Natural killer cell treated with Interleukin-12 subunit alpha and Interleukin-12 subunit beta and Interleukin-15 and Interleukin-18, amount 100 ng/mL, for 72 hours (primary cell): ENCODE data around the gene HAUS1. TPM values are rescaled to one million over a fixed set of nuclear protein-coding genes. Genes with fewer than 3 reads are reported as not detected.

Experiments
- ATAC-seq, 2 donors: fragments of 150-1000 bp; cut with Tn5 transposase in 1 of 2; sonication (Bioruptor Pico), chemical (Tn5 transposase) in 1 of 2; 2 replicates each; pipeline ENCODE4 v1.10.0; 2021
- DNase-seq: peaks from one replicate; pipeline ENCODE4 v3.0.0; 2022; ENCODE audit warnings: low spot score
- H3K27ac Mint-ChIP-seq, 2 donors: 1 replicate in 1 of 2; 2 replicates in 1 of 2; pipeline ENCODE4 v1.8.0; 2022; ENCODE audit warnings: mixed read lengths in 2 of 2, mild to moderate bottlenecking in 1 of 2, moderate library complexity in 1 of 2
- H3K27me3 Mint-ChIP-seq, 2 donors: 1 replicate in 1 of 2; 2 replicates in 1 of 2; pipeline ENCODE4 v1.8.0; 2022; ENCODE audit warnings: mixed read lengths in 2 of 2
- H3K36me3 Mint-ChIP-seq: one replicate; pipeline ENCODE4 v1.8.0; 2022; ENCODE audit warnings: mixed read lengths
- H3K4me1 Mint-ChIP-seq, 2 donors: 1 replicate in 1 of 2; 2 replicates in 1 of 2; pipeline ENCODE4 v1.8.0; 2022; ENCODE audit warnings: low read depth in 2 of 2, mixed read lengths in 2 of 2, mild to moderate bottlenecking in 1 of 2
- H3K4me3 Mint-ChIP-seq: one replicate; pipeline ENCODE4 v1.8.0; 2022; ENCODE audit warnings: mixed read lengths
- H3K9me3 Mint-ChIP-seq: 2 replicates; pipeline ENCODE4 v1.8.0; 2022; ENCODE audit warnings: mixed read lengths
- total RNA-seq, 2 donors: library from RNA; stranded (reverse); gene quantifications; one replicate each; pipeline ENCODE4 v1.2.3, GENCODE V29; 2022

HAUS1 gene
- total RNA-seq, 2 donors from 2014 or later, result 32.7 to 42.3 TPM

DNA sequence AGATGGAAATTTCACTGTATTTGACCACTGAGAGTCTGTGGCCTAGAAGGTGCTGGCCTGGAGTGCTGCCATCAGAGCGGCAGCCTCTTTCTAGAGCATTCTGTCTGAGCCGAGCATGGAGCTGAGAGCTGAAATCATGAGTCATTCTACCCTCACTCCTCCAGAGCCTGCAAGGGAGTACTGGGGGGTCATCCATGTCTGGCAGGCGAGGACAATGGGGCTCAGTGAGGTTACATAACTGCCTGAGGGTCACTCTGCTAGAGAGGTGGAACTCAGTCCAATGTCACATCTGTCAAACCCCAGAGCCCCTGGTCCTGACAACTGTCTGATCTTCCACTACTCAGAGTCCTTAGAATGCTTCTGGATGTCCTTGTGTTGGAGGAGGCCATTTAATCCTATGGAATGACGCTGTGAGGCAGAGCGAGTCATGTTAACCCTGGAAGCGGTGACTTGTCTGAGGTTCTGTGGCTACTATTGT is 65.3 kb downstream of the HAUS1 start:
- peaks cover 6 to 7% of the 10 kb centered on the region in 2 donors for H3K4me1 Mint-ChIP-seq
- no peak for ATAC-seq

DNA sequence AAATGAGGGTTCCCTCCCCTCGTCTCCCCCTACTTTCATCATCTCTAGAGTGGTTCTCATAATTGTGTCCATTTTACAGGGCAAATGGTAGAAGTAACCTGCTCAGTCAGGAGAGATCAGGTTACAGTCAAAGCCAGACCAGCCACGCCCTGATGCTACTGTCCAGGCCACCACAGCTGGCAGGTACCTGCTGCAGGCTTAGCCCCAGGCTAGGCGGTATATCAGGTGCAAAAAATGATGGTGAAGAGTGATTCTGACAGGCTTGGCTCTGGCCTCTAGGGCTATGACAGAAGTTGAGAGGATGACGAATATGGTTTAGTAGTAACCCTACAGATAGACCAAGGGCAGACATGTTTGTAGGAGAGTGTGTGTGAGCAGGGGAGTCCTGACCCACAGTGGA is 67.1 kb downstream of the HAUS1 start:
- no peak for DNase-seq
- ATAC-seq, result no peak
- peaks cover 18 to 20% of the 10 kb centered on the region in 2 donors for H3K4me1 Mint-ChIP-seq
- no peaks in the 10 kb centered on the region for H3K36me3 Mint-ChIP-seq
- H3K4me3 Mint-ChIP-seq, result no peak overlapping the region
- H3K9me3 Mint-ChIP-seq, result no peaks in the 10 kb centered on the region
- H3K27ac Mint-ChIP-seq, result no peak overlapping the region
- no peaks in the 10 kb centered on the region for H3K27me3 Mint-ChIP-seq

More for the DNA sequence above, 65.3 kb downstream of the HAUS1 start:
- H3K27me3 Mint-ChIP-seq, result no peaks in the 10 kb centered on the region
- H3K9me3 Mint-ChIP-seq, result no peaks in the 10 kb centered on the region
- no peaks in the 10 kb centered on the region for H3K36me3 Mint-ChIP-seq
- no peak overlapping the region for H3K27ac Mint-ChIP-seq
- H3K4me3 Mint-ChIP-seq, result no peak overlapping the region
- DNase-seq, result no peak

DNA sequence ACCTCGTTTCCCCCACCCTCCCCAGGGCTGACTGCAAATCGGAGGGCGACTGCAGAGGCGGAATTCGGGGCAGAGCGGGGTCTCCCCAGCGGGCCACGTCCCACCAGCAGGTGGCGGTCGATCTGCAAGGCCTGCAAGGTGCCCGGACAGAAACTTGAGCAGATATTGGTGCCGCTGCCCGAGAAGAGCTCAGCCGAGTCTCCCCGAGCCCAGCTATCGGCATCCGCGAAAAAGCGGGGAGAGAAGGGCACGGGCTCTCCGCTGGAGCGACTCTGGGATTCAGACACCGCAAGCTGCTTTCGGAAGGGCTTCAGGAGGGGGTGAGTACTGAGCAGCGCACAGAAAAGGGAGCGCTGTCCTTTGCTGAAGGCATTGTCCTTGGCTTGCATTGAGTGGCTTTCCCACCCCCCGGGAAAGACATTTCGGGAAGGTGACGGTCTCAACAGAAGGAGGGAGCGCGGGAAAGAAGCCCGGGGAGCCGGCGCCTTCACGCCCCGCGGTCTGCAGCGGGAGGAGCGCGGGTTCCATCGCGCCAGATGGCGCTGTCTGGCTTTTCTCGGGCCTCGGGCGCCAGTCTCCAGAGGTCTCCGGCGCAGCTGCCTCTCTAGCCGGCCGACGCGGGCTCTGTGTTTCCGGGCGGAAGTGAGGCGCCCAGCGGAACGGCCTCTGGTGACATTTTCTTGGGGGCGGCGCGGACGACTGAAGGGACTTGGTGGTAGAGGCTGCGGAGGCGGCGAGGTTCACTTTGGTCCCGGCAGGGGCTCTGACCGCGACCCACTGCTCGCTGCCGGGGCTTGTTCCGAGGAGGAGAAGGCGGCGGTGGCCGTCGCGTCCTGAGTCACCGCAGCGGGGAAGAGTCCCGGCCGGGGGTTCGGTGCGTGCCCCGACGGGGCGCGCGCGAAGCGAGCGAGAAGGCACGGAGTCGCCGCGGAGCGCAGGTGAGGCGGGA is 69.5 kb downstream of the HAUS1 start:
- ATAC-seq (peak; percentile 95 to 97), DNase-seq (peak; percentile 95)
- peak overlapping the region; percentile 100 for H3K4me3 Mint-ChIP-seq
- no peaks in the 10 kb centered on the region for H3K27me3 Mint-ChIP-seq
- H3K9me3 Mint-ChIP-seq, result no peaks in the 10 kb centered on the region
- no peaks in the 10 kb centered on the region for H3K36me3 Mint-ChIP-seq
- peak overlapping the region; percentile 97 to 98 for H3K27ac Mint-ChIP-seq
- H3K4me1 Mint-ChIP-seq, result peaks cover 18 to 20% of the 10 kb centered on the region in 2 donors

DNA sequence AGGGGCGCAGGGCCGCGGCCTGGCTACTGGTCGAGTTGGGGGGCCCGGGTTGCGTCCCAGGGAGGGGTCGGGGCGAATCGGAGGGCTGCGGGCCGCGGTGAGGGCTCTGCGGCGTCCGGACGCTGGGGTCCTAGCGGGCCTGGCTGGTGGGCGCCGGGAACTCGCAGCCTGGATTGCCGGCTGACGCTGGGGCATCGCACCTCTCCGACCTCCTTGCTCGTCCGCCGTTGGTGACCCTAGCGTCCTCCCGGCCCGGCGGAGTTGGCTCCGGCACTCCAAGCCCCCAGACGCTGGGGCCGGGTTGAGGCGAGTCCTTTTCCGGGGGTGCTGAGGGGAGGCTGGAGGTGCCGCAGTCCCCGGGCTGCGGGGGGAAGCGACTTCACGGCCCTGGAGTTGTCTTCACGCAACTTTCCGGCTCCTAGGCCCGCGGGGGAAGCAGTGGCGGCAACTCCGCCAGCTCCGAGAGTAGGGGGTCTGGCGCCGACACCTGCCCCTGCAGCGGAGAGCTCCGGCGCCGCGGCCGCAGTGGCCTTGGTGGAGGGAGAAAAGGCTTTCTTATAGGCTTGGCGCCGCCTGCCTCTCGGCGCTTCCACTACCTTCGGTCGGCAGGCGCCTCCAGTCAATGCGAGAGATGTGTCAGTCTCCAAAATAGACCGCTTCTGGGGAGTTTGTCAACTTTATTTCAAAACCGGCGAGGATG is 70.3 kb downstream of the HAUS1 start:
- ATAC-seq (peak; percentile 25 to 51), DNase-seq (peak; percentile 62)
- Mint-ChIP-seq H3K4me3 (peak overlapping the region; percentile 100), H3K27me3 (no peaks in the 10 kb centered on the region), H3K27ac (peak overlapping the region; percentile 97 to 98), H3K4me1 (peaks cover 21 to 24% of the 10 kb centered on the region in 2 donors), H3K9me3 (no peaks in the 10 kb centered on the region), H3K36me3 (no peaks in the 10 kb centered on the region)

DNA sequence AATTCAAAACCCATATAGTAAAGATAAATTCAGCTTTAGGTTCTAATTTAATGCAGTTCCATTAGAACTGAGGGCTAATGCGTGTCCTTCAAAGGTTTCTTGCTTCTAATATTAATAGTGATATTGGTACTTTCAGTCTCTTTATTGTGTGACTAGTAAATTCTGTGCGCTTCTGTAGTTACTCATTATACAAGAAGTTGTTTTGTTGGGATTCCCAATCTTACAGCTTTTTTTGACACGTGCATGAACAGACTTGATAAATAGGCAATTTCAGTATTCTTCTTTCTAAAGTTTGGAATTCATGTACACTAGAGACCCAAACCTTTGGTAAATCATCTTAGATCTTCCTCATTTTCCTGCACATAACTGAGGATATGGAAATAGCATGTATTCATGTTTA is 71.8 kb downstream of the HAUS1 start:
- Mint-ChIP-seq H3K27me3 (no peaks in the 10 kb centered on the region), H3K9me3 (no peaks in the 10 kb centered on the region), H3K27ac (peak overlapping the region; percentile 97 to 98), H3K4me3 (peak overlapping the region; percentile 100), H3K36me3 (no peaks in the 10 kb centered on the region), H3K4me1 (peaks cover 23 to 25% of the 10 kb centered on the region in 2 donors)
- ATAC-seq, result no peak
- no peak for DNase-seq

Other genes with a start within 250 kb of the HAUS1 start
- 10 to 100 TPM; 38.8 to 48.9 TPM for gene EPG5, start 137.1 kb upstream of the HAUS1 start, total RNA-seq
- 10 to 100 TPM; 29.5 to 65.6 TPM for gene PSTPIP2, start 32.1 kb upstream of the HAUS1 start, total RNA-seq
- gene ATP5F1A, start 6.1 kb upstream of the HAUS1 start, total RNA-seq, result 100 to 1,000 TPM; 312 to 462 TPM